Measurements from ENCODE around the gene CFB. TPM values are rescaled to one million over a fixed set of nuclear protein-coding genes. Genes with fewer than 3 reads are reported as not detected.

The CFB gene
- total and polyA plus RNA-seq, 2 of the 13 experiments (the other 11 are each of a cell fraction or from before 2014, with no cell fraction given): 171 to 513 TPM

- peak; percentile 68 for TF ChIP-seq ZBTB14 (CRISPR knock-in tag; IDR thresholded peaks at IDR 0.05)
- no peak for TF ChIP-seq MLLT10 (CRISPR knock-in tag; IDR thresholded peaks at IDR 0.05)
- TF ChIP-seq CHCHD3 (CRISPR knock-in tag; IDR thresholded peaks at IDR 0.05): no peak
- peak; percentile 92 for TF ChIP-seq RFXAP (CRISPR knock-in tag; IDR thresholded peaks at IDR 0.05; ENCODE audit: borderline replicate concordance)
- TF ChIP-seq ZBTB7B (CRISPR knock-in tag; IDR thresholded peaks at IDR 0.05): peak; percentile 67; the same call in 1 of the 2 replicates
- no peak for TF ChIP-seq NFIB (CRISPR knock-in tag; IDR thresholded peaks at IDR 0.05; ENCODE audit: borderline replicate concordance)
- peak; percentile 81 for TF ChIP-seq RBM39 (IDR thresholded peaks at IDR 0.05; ENCODE audit: low read depth, low read length, poor library complexity, severe bottlenecking)
- TF ChIP-seq ZNF660 (CRISPR knock-in tag; IDR thresholded peaks at IDR 0.05; ENCODE audit: borderline replicate concordance, low read depth): no peak
- TF ChIP-seq KDM6A (CRISPR knock-in tag; IDR thresholded peaks at IDR 0.05; ENCODE audit: low read depth): no peak
- TF ChIP-seq ESRRA (CRISPR knock-in tag; IDR thresholded peaks at IDR 0.05; ENCODE audit: low read depth): peak; percentile 72
- peak; percentile 80 for TF ChIP-seq IKZF5 (CRISPR knock-in tag; IDR thresholded peaks at IDR 0.05)
- peak; percentile 59; the same call in 1 of the 2 replicates for TF ChIP-seq ZNF703 (CRISPR knock-in tag; IDR thresholded peaks at IDR 0.05; ENCODE audit: borderline replicate concordance)
- TF ChIP-seq GATAD1 (CRISPR knock-in tag; IDR thresholded peaks at IDR 0.05): peak; percentile 98
- peak; percentile 38; the same call in 1 of the 2 replicates for TF ChIP-seq RFX5 (IDR thresholded peaks at IDR 0.05; ENCODE audit: low read depth, low read length)
- TF ChIP-seq MTA1 (CRISPR knock-in tag; IDR thresholded peaks at IDR 0.05; ENCODE audit: borderline replicate concordance): peak; percentile 80; the same call in 1 of the 2 replicates
- 0 out of 2 replicates have a peak, but pooled peaks have one; percentile 4 for TF ChIP-seq TSC22D2 (CRISPR knock-in tag; IDR thresholded peaks at IDR 0.05; ENCODE audit: borderline replicate concordance)
- no peak for TF ChIP-seq ZNF33A (CRISPR knock-in tag; IDR thresholded peaks at IDR 0.05; ENCODE audit: borderline replicate concordance)
- TF ChIP-seq TOE1 (CRISPR knock-in tag; IDR thresholded peaks at IDR 0.05): no peak; the same call in 1 of the 2 replicates
- TF ChIP-seq NKX3-1 (CRISPR knock-in tag; IDR thresholded peaks at IDR 0.05): peak; percentile 77; the same call in 1 of the 2 replicates
- TF ChIP-seq JDP2 (CRISPR knock-in tag; IDR thresholded peaks at IDR 0.05; ENCODE audit: borderline replicate concordance): peak; percentile 83; the same call in 1 of the 2 replicates
- TF ChIP-seq ZNF235 (CRISPR knock-in tag; IDR thresholded peaks at IDR 0.05; ENCODE audit: borderline replicate concordance): peak; percentile 83; the same call in 1 of the 2 replicates
- peak; percentile 48; the same call in 1 of the 2 replicates for TF ChIP-seq ELF4 (CRISPR knock-in tag; IDR thresholded peaks at IDR 0.05; ENCODE audit: borderline replicate concordance)
- TF ChIP-seq ERF (CRISPR knock-in tag; IDR thresholded peaks at IDR 0.05): peak; percentile 91
- TF ChIP-seq TCF7 (IDR thresholded peaks at IDR 0.05; ENCODE audit: low read depth): no peak
- no peak for TF ChIP-seq ADNP (CRISPR knock-in tag; IDR thresholded peaks at IDR 0.05)
- TF ChIP-seq ZNF878 (CRISPR knock-in tag; IDR thresholded peaks at IDR 0.05): 0 out of 2 replicates have a peak, but pooled peaks have one; percentile 32
- peak; percentile 70; the same call in 1 of the 2 replicates for TF ChIP-seq ZNF124 (CRISPR knock-in tag; IDR thresholded peaks at IDR 0.05)
- peak; percentile 86; the same call in 1 of the 2 replicates for TF ChIP-seq SIN3B (IDR thresholded peaks at IDR 0.05; ENCODE audit: low read length)
- peak; percentile 45 for TF ChIP-seq GATA4 (IDR thresholded peaks at IDR 0.05; ENCODE audit: borderline replicate concordance, low read depth)
- TF ChIP-seq RXRA (CRISPR knock-in tag; IDR thresholded peaks at IDR 0.05): peak; percentile 49
Observed at GRCh38 chr6:31971993-31972708, 26.3 kb downstream of the CFB start, which contains the start of gene DXO (continued).
